NT2/D1 (cell line): Measurements from ENCODE around the gene COG2.

ENCODE experiments used
- DNase-seq: peaks from one replicate; pipeline ENCODE4 v3.0.0-alpha.2; 2011; ENCODE audit warnings: low read depth, low spot score
- H3K27me3 ChIP-seq: 2 replicates; pipeline ENCODE4 v1.6.0; 2011; ENCODE audit warnings: mild to moderate bottlenecking; ENCODE audit not compliant: insufficient read length, insufficient read depth
- H3K36me3 ChIP-seq: 2 replicates; pipeline ENCODE4 v1.6.1; 2011; ENCODE audit warnings: mild to moderate bottlenecking, low read length, mixed read lengths; ENCODE audit not compliant: insufficient read depth, insufficient read length
- H3K4me1 ChIP-seq: 2 replicates; pipeline ENCODE4 v1.5.1; 2011; ENCODE audit not compliant: insufficient read depth, insufficient read length
- H3K4me3 ChIP-seq: 2 replicates; pipeline ENCODE4 v1.5.1; 2011; ENCODE audit warnings: low read depth; ENCODE audit not compliant: insufficient read length
- H3K9ac ChIP-seq: 2 replicates; pipeline ENCODE4 v1.6.0; 2011; ENCODE audit warnings: low read depth; ENCODE audit not compliant: insufficient read length
- H3K9me3 ChIP-seq: 2 replicates; pipeline ENCODE4 v1.5.1; 2011; ENCODE audit warnings: mild to moderate bottlenecking, low read length; ENCODE audit not compliant: insufficient read depth
- SUZ12 ChIP-seq: IDR thresholded peaks from 2 replicates; pipeline ENCODE4 v1.6.1; 2011; ENCODE audit not compliant: insufficient read length, insufficient read depth; ENCODE audit errors: extremely low read depth
- YY1 ChIP-seq: IDR thresholded peaks from 2 replicates; pipeline ENCODE4 v1.6.1; 2011; ENCODE audit not compliant: insufficient read length, insufficient read depth
- ZNF274 ChIP-seq: IDR thresholded peaks from 2 replicates; pipeline ENCODE4 v1.6.1; 2011; ENCODE audit warnings: mild to moderate bottlenecking, low read depth, low read length

Gene COG2

DNA sequence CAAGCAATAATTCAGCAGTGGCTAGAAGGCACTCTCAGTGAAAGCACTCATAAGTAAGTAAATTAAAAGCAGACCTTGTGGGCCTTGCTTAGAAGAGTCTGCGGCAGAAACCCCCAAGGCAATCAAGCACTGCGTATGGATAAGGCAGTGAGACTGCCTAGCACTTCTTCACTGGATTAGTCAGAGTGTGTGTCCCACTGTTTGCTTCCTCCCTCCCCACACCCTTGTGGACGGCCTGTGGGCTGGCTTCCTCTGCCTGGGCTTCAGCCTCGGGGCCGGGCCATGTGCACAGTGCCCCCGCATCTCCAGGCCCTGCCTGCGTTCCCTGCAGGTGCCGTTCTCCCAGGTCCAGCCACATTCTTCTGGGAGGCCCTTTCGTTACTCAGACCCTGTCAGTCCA lies 47.8 kb downstream of the COG2 start:
- no peak for TF ChIP-seq ZNF274
- no peak for TF ChIP-seq SUZ12
- no peak for TF ChIP-seq YY1
- H3K4me3 ChIP-seq, result no peak overlapping the region
- no peaks in the 10 kb centered on the region for H3K9me3 ChIP-seq
- H3K36me3 ChIP-seq, result peaks cover 94% of the 10 kb centered on the region
- no peak overlapping the region for H3K9ac ChIP-seq
- peaks cover 6% of the 10 kb centered on the region for H3K4me1 ChIP-seq
- H3K27me3 ChIP-seq, result no peaks in the 10 kb centered on the region
- no peak for DNase-seq

DNA sequence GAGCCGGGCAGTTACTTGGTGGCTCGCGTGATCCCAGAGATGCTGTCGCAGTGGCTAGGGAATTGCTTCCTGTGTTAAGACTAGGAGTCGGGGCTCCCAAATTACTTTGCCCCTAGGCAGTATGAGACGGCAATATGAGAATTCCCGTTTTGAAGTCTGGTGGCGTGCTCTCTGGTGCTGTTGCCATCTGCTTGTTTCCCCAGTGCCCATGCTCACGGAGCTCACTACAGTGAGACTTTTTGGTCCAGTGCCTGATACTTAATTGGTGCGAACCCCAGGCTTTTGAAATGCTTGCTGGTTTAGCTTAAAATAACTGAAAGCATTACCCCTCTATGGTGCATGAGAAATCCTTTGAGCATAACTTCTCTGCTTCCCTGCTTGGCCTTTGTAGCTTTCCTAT lies 49.3 kb downstream of the COG2 start:
- no peaks in the 10 kb centered on the region for H3K27me3 ChIP-seq
- peaks cover 83% of the 10 kb centered on the region for H3K36me3 ChIP-seq
- no peak overlapping the region for H3K4me3 ChIP-seq
- H3K4me1 ChIP-seq, result peaks cover 7% of the 10 kb centered on the region
- no peak for TF ChIP-seq SUZ12
- no peak for TF ChIP-seq YY1
- TF ChIP-seq ZNF274, result no peak
- H3K9ac ChIP-seq, result no peak overlapping the region
- no peaks in the 10 kb centered on the region for H3K9me3 ChIP-seq
- DNase-seq, result no peak

DNA sequence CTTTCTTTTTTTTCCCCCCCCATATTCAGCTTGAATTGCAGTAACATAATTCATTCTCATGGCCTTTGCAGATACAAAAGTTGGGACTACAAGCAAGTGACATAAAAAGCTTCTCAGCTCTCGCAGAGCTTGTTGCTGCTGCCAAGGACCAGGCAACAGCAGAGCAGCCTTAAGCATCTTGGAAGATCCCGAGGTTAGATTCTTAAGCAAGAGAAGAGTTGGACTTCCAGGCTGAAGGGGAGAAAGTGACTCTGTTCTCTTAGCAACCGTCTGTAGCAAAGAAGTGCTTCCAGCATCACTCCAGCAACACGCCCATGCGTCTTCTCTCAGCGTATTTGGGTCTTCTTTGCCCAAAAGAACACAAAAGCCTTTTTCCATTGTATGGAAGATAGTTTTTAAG lies 50.9 kb downstream of the COG2 start:
- no peak for TF ChIP-seq ZNF274
- TF ChIP-seq SUZ12, result no peak
- TF ChIP-seq YY1, result no peak
- peaks cover 68% of the 10 kb centered on the region for H3K36me3 ChIP-seq

DNA sequence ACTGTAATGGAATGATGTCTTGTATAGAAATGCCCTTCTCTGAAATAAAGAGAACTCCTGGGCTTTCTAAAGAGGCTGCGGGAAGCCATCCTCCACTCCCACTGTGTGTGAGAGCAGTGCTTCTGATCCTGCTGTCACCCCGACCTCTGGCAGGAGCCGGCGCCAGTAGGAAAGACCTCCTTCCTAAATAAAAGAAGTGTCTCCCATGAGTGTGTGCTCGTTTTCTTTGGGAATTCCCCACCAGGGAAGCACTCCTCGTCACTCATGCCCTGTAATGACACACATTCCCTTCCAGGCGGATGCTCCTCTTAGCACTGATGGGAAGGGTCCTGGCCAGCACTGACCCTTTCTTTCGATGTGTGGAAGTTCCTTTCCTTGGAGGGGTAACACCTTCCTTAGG lies 51.5 kb downstream of the COG2 start:
- Histone ChIP-seq H3K36me3 (peaks cover 62% of the 10 kb centered on the region), H3K9ac (no peak overlapping the region), H3K9me3 (no peaks in the 10 kb centered on the region), H3K27me3 (no peaks in the 10 kb centered on the region), H3K4me3 (no peak overlapping the region), H3K4me1 (peaks cover 7% of the 10 kb centered on the region)
- no peak for TF ChIP-seq SUZ12
- TF ChIP-seq ZNF274, result no peak
- TF ChIP-seq YY1, result no peak
- no peak for DNase-seq

More for the DNA sequence above, 50.9 kb downstream of the COG2 start:
- Histone ChIP-seq H3K4me1 (peaks cover 7% of the 10 kb centered on the region), H3K4me3 (no peak overlapping the region), H3K9me3 (no peaks in the 10 kb centered on the region), H3K9ac (no peak overlapping the region), H3K27me3 (no peaks in the 10 kb centered on the region)
- no peak for DNase-seq

DNA sequence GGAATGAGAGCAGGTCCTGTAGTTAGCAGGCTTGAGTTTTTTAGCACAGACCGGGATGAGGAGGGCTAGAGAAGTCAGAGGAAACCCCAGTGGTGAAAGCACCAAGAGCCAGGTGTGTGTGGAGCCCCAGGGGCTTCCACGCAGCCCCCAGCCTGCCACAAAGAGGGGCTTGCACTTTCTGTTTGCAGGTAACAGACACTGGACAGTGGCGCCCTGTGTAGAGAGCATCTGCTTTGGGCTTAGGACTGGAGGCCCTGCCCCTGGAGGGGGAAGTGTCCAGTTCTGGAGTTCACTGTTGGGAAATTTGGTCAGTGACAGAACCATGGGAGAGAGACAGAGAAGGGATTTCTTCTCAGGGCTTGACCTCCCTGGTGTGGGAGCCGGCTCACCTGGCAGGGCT lies 52.2 kb downstream of the COG2 start:
- H3K4me1 ChIP-seq, result peaks cover 7% of the 10 kb centered on the region
- no peak for DNase-seq
- no peak overlapping the region for H3K4me3 ChIP-seq
- no peaks in the 10 kb centered on the region for H3K27me3 ChIP-seq
- peaks cover 56% of the 10 kb centered on the region for H3K36me3 ChIP-seq
- no peaks in the 10 kb centered on the region for H3K9me3 ChIP-seq
- no peak for TF ChIP-seq ZNF274
- no peak for TF ChIP-seq YY1
- TF ChIP-seq SUZ12, result no peak
- no peak overlapping the region for H3K9ac ChIP-seq

DNA sequence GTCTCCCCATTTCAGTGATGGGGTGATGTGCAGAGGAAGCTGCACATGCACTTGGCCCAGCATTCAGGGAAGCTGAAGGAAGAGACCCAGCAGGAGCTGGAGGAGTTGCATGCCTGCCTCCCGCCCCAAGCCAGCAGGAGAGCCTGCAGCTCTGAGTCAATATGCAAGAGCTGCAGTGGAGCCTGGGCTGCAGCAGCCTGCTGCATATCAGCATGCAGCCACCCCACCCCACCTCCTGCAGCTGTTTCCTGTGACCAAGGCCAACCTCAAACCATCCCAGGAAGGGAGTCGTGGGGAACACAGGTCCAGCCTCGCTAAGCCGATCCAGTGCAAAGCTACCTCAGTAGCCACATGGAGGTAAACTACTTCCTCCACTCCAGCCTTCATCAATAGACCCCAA lies 52.7 kb downstream of the COG2 start:
- no peaks in the 10 kb centered on the region for H3K9me3 ChIP-seq
- no peak overlapping the region for H3K9ac ChIP-seq
- H3K36me3 ChIP-seq, result peaks cover 50% of the 10 kb centered on the region
- no peak overlapping the region for H3K4me3 ChIP-seq
- H3K27me3 ChIP-seq, result no peaks in the 10 kb centered on the region
- no peak for DNase-seq
- H3K4me1 ChIP-seq, result peaks cover 7% of the 10 kb centered on the region
- no peak for TF ChIP-seq YY1

DNA sequence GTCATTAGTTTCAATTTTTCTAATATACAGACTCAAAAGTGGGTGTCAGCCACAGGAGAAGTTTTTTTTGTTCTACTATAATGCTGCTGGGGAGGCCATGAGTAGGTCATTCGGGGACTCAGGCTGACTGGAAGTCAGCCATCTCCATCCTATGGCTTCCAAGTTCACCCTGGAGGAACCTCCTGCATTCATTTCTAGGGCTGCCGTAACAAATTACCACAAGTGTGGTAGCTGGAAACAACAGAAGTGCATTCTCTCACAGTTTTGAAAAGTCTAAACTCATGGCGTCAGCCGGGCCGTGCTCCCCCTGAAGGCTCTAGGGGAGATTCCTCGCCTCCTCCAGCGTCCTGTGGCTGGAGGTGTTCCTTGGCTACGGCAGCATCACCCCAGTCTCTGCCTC lies 53.9 kb downstream of the COG2 start:
- peaks cover 7% of the 10 kb centered on the region for H3K4me1 ChIP-seq
- H3K9ac ChIP-seq, result no peak overlapping the region
- peaks cover 38% of the 10 kb centered on the region for H3K36me3 ChIP-seq
- no peaks in the 10 kb centered on the region for H3K27me3 ChIP-seq
- no peak for DNase-seq
- TF ChIP-seq ZNF274, result no peak
- TF ChIP-seq YY1, result no peak
- no peak for TF ChIP-seq SUZ12
- no peaks in the 10 kb centered on the region for H3K9me3 ChIP-seq
- no peak overlapping the region for H3K4me3 ChIP-seq
